Left lobe of liver (tissue), 2 donors: ENCODE measurements around the gene GRIFIN. TPM values are rescaled to one million over a fixed set of nuclear protein-coding genes. Genes with fewer than 3 reads are reported as not detected.
"Not testable (repeated sequence)": the region's sequence is repeated elsewhere in the genome, so short reads cannot be mapped to it uniquely, and the experiment has no call there.

Experiments
- ATAC-seq: fragments of 200-7000 bp; cut with Tn5 transposase; one replicate; pipeline ENCODE4 v1.9.1; 2020; ENCODE audit warnings: mild to moderate bottlenecking, moderate library complexity
- DNase-seq: peaks from one replicate; pipeline ENCODE4 v3.0.0-alpha.2; 2020; ENCODE audit warnings: low spot score
- total RNA-seq: library from RNA; stranded (reverse); gene quantifications from one replicate; pipeline ENCODE4 v1.2.1, GENCODE V29; 2021
- donor health status: DM: no; HTN: no; CAD: no; lungs with moderate emphysema.
- donor health status: DM: no; HTN: yes; CAD: no.

The GRIFIN gene
- total RNA-seq, 1 donor from 2014 or later: not detected

GRCh38 chr7:2480070-2480408 lies 3.8 kb upstream of the GRIFIN start:
- DNase-seq (peak; percentile 42), ATAC-seq (no peak)

- no peak for ATAC-seq
- DNase-seq: no peak
Observed at GRCh38 chr7:2479276-2480069, 3.3 kb upstream of the GRIFIN start.

DNA sequence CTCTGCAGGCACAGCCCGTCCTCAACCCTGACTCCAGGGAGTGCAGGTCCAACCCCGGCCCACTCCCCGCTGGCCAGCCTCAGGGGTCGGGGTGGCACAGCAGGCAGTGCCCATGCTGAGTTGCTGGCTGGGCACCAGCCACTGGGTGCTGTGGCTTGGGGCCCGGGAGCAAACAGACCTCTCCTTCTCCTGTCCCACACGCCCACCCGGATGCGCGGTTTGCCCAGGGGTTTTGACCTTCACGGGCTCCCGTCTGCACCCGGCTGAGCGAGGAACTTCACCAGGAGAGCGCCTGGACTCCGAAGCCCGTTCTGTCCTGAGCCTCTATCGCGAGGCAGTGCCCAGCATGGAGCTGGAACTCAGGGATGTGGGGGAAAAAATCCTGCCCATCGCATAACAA lies 2.6 kb upstream of the GRIFIN start:
- ATAC-seq (peak; percentile 45), DNase-seq (no peak)

DNA sequence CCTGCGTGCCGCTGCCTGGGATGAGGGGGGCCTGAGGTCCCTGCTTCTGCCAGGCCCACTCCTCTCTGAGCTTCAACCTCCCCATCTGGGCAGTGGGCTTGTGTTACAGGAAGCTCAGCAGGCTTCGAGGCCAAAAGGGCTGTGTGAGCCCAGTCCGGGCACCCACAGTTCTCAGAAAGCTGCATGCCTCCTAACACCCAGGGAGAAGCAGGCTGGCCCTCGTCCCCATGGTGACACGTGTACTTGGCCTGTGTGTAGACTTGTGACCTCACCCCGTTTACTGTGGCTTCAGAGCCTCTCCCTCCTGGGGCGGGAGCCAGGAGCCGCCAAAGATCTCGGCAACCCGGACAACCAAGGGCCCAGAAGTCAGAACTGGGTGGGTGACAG lies 2.2 kb upstream of the GRIFIN start:
- ATAC-seq (peak; percentile 81), DNase-seq (peak; percentile 72)

DNA sequence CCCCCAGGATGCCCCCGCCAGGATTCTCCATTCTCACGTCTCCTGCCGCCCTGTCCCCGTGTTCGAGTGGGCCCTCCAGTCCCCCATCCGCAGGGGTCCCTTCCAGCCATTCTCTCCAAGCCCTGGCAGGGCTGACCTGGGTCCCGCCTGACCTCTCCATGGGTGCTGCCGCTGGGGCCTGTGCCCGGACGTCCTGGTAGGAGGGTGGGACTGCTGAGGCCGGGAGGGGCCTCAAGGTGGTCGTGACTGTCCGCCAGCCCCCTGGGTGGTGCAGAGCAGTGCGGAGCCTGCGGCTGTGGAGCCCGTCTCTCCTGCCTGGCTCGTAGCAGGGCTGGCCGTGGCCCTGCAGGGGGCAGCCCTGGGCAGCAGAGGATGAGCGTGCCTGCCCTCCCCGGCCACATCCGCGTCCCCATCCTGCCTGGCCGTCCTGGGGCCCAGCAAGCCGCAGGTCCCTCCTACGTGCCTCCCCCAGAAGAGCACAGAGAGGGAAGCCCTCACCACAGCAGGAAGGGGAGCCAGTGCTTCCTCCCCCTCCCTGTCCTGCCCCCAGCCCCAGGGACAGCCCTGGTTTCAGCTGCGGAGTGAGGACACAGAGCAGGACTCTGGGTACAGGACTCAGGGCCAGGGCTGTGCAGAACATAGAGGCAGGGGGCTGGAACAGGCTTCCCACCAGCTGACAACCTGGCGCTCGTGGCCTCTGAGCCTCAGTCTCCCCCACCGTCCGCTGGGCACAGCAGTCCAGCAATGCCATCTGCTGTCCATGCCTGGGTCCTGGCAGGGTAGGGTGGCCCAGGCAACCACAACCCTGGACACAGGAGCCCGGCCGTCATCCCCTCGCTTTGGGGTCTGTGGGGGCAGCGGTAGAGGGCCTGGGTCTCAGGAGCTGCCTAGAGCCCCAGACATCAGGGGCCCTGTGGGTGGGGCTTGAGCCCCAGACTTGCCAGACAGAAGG lies 1.5 kb upstream of the GRIFIN start:
- DNase-seq: peak; percentile 56
- ATAC-seq: peak; percentile 79

DNA sequence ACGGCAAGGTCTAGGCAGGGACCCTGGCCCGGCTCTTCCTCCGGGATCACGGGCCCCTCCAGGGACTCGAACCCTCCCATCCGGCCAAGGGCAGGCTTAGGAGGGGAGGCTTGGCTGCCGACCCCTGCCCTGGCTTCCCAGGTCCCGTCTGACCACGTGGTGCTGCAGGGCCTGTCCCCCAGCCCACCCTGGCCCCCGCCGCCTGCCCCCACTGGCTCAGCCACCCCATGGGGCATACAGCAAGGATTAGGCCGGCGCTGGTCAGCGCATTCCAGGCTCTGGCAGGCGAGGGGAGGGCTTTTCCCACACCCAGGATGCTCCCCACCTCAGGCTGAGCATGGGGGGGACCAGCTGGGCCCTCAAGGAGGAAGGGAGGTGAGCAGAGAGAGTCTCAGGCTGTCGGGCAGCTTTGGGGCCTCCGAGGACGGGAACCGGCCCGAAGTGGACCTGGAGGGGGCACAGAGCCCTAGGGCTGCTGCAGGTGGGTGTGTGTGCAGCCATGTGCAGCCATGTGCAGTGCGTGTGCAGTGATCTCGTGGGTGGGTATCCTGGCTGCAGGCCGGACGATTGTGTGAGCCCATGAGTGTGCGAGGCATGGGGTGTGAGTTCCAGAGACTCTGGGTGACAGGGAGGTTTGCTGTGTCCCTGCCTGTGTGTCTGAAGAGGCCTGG lies 713 bp upstream of the GRIFIN start:
- DNase-seq: no peak
- no peak for ATAC-seq

- ATAC-seq (no peak), DNase-seq (no peak)
Observed at GRCh38 chr7:2475678-2476015, 551 bp downstream of the GRIFIN start.

DNA sequence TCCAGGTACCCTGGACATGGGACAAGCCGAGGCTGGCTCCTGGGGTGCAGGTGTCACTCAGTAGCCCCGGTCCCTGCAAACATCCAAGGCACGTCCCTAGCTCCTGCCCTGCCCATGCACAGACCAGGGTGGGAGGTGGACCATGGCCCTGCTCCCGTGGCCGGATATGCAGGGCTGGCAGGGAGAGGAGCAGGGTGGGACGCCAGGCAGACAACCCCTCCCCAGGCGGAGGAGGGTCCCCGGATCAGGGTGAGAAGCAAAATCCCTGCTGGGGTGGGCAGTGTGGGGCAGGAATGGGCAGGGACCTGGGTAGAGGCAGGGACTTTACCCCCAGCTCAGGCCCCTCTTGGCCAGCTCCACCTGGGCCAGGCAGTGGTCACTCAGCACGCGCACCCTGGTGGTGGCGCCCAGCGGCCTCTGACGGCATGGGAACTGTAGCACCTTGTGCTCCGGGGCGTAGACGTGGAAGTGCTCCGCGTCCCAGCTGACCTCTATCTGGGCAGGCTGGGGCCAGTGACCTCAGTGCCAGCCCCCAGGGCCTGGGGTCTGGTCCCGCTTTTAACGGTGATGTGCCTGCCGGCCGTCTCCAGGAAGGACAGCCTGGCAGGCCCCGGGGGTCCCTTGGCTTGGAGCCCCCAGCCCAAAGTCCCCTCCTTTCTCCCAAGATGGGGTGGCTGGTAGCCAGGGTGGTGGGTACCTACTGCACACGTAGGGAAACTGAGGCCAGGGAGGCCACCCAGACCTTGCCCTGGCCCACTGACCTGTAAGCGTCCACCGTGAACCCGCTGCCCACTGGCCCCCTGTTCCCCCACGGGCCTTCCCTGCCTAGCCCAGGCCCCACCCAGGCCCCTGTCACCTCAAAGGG lies 1.2 kb downstream of the GRIFIN start:
- ATAC-seq: no peak
- no peak for DNase-seq

- DNase-seq (no peak), ATAC-seq (no peak)
Observed at GRCh38 chr7:2474224-2474623, 2.0 kb downstream of the GRIFIN start.

DNA sequence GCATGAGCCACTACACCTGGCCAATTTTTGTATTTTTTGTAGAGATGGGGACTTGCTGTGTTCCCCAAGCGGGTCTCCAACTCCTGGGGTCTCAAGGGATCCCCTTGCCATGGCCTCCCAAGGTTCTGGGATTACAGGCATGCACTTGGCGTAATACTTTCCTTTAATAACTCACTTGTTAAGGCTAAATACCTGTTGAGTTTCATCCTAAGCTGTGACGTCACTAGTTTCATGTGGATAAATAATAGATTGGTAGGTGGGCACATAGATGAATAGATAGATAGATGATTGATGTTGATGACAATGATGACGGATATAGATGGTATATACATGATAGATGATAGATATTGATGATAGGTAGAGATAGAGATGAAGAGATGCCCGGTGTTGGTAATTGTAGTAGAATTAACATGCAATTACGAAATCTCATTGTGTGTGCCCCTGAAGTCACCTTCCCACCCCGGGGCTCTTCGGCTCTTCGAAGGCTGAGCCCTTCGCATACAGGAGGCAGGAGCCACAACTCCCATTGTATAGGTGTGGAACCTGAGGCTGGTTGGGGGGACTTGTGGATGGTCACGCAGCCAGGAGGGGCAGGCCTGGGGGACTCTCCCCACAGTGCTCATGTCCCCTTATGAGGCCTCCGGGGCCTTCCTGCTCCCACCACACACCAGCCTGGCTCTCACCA lies 2.6 kb downstream of the GRIFIN start:
- no peak for DNase-seq

GRCh38 chr7:2472739-2473138 lies 3.5 kb downstream of the GRIFIN start:
- ATAC-seq: no peak
- DNase-seq: no peak

More for the DNA sequence above, 2.6 kb downstream of the GRIFIN start:
- ATAC-seq: no peak

GRCh38 chr7:2471396-2471795 lies 4.8 kb downstream of the GRIFIN start:
- no peak for DNase-seq
- no peak for ATAC-seq

GRCh38 chr7:2471022-2471329 lies 5.2 kb downstream of the GRIFIN start:
- DNase-seq: no peak
- no peak for ATAC-seq

DNA sequence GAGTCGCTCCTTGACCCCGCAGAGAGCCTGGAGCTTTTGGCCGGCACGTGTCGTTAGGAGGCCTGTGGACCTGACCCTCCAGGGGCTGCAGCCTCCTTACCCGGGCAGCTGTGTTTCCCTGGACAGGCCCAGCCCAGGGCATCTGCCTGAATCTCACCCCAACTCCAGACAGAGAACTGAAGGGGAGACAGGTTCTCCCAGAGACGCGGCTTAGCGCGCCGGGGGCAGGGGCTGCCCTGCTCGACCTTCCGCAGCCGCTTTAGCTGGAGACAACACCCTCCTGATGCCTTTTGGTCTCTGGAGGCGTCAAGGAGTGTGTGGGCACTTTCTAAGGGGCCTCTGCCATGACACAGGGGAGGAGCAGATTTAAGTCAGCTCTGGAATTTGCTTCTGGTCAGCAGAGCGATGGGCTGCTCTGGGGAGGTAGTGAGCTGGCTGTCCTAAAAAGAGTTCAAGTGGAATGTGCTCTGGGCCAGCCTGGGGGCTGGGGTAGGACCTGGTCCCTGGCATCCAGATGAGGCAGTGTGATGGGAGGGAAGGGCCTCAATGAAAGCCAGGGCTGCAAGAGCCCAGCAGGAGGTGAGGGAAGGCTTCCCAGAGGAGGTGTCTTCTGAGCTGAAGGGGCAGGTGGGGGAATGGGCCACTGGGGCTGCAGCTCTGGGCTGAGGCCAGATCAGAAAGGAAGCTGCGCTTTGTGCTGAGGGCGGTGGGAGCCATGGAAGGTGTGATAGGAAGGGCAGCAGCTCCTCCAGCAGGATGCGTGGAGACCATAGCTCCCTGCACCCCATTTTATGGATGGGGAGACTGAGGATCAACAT lies 5.8 kb downstream of the GRIFIN start:
- DNase-seq (no peak), ATAC-seq (no peak)

DNA sequence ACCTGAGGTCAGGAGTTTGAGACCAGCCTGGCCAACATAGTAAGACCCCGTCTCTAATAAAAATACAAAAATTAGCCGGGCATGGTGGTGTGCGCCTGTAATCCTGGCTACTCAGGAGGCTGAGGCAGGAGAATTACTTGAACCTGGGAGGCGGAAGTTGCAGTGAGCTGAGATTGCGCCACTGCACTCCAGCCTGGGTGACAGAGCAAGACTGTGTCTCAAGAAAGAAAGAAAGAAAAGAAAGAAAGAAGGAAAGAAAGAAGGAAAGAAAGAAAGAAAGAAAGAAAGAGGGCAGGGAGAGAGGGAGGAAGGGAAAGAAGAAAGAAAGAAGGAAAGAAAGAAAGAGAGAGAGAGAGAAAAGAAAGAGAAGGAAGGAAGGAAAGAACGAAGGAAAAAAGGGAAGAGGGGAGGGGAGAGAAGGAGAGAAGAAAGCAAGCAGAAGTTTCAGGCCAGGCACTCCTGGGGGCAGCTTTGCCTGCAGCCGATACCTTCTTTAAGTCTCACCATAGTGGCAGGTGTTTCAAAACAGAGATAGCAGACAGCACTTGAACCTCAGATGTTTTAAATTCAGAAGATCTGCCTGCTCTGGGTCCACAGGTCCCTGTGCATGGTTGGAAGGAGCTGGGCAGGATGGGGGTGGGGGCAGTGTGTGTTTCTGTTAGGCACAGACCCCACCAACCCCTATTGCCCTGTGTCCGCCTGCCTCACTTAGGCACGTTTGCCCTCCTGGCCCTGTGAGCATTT lies 6.6 kb downstream of the GRIFIN start:
- ATAC-seq, DNase-seq: not testable (repeated sequence)

DNA sequence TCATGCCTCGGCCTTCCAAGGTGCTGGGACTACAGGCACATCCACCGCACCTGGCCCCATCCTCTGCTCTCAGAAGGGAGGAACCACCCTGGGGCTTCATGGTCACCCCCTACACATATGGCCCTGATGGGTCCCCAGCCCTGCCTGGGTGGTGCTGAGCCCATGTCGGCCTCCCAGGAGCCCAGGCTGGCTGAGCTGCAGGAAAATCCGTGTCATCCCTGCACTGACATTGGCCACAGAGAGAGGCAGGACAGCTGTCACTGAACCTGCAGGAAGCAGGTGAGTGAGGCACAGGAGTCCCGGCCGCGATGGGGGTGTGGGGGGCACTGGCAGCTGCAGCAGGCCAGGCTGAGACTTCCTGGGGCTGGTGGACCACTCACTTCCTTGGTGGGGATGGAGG lies 8.0 kb downstream of the GRIFIN start:
- no peak for ATAC-seq
- DNase-seq: no peak

GRCh38 chr7:2466675-2467074 lies 9.5 kb downstream of the GRIFIN start:
- ATAC-seq (no peak), DNase-seq (no peak)

GRCh38 chr7:2465928-2466327 lies 10.3 kb downstream of the GRIFIN start:
- no peak for DNase-seq

DNA sequence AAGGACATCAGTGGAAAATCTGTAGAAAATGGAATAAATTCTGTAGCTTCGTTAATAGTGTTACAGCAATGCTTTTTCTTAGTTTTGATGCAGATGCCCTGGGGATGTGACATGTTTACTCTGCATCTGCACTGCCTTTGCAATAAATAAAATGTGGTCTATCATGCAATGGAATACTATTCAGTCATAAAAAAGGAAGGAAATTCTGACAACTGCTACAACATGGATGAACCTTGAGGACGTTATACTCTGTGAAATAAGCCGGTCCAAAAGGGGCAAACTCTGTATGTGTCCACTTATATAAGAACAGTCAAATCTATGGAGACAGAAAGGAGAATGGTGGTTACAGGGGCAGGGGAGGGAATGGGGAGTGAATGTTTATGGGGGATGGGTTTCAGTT lies 13.5 kb downstream of the GRIFIN start:
- ATAC-seq: no peak

More at GRCh38 chr7:2465928-2466327, 10.3 kb downstream of the GRIFIN start:
- ATAC-seq: no peak

More for the DNA sequence above, 13.5 kb downstream of the GRIFIN start:
- no peak for DNase-seq
